BJ (cell line): Measurements from ENCODE around the gene ARHGAP24. TPM values are rescaled to one million over a fixed set of nuclear protein-coding genes. Genes with fewer than 3 reads are reported as not detected.

ENCODE experiments used
- CTCF ChIA-PET: fragments of 350-600 bp; formaldehyde crosslinking; extraction: SDS; loops from one replicate; lab custom pipeline; 2021; ENCODE audit warnings: antibody characterized with exemption, inconsistent platforms; lab: Yijun Ruan, JAX
- POLR2A ChIA-PET: fragments of 300-600 bp; sonication (Branson Sonifier 250); formaldehyde crosslinking; extraction: SDS; loops from one replicate; lab custom pipeline; 2021; ENCODE audit warnings: antibody characterized with exemption; lab: Charles Lee
- DNase-seq: peaks from one replicate; pipeline ENCODE4 v3.0.0-alpha.2; 2011; ENCODE audit warnings: low read depth
- H3K27me3 ChIP-seq: 2 replicates; pipeline ENCODE4 v1.6.0; 2011; ENCODE audit warnings: low read length; ENCODE audit not compliant: control insufficient read depth, insufficient read depth
- H3K36me3 ChIP-seq: 2 replicates; pipeline ENCODE4 v1.5.1; 2011; ENCODE audit warnings: low read length; ENCODE audit not compliant: control insufficient read depth, insufficient read depth
- H3K4me3 ChIP-seq: 2 replicates; pipeline ENCODE4 v1.5.1; 2011; ENCODE audit warnings: low read depth, mild to moderate bottlenecking, control low read depth, low read length
- polyA plus RNA-seq: library from polyadenylated mRNA; depleted of rRNA; stranded (reverse); fragments of >200 nt; gene quantifications from 2 replicates; pipeline ENCODE4 v1.2.3, GENCODE V29; 2011
- TF ChIP-seq, protein P1 (sequence below): IDR thresholded peaks from 2 replicates; pipeline ENCODE4 v1.5.1; 2011; ENCODE audit warnings: low read depth, mild to moderate bottlenecking, control low read depth, inconsistent platforms, low read length, moderate library complexity; ENCODE audit not compliant: insufficient read depth

Gene ARHGAP24
- polyA plus RNA-seq, 1 experiment: 17.7 TPM

DNA sequence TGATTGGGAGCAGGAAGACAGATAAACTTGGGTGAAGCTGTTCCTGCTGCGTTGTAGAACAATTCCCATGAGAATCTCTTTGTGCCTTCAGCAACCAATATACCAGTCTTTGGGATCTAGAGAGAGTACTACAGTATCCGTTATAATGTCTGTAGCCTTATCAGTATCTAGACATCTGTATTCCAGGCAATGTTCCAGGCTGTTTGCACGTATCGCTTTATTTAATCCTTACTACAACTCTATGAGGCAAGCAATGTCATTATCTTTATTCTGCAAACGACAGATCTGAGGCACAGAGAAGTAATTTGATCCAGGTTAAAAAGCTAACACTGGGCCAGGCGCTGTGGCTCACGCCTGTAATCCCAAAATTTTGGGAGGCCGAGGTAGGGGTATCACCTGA, 251.6 kb downstream of the ARHGAP24 start:
- POLR2A ChIA-PET: no interaction called here
- CTCF ChIA-PET: interaction anchor here (0.6 kb wide), 1 partner anchor 17 kb away, joined by 3 read pairs; no protein-coding TSS in a partner anchor
- no peak for DNase-seq
- TF ChIP-seq, protein P1, sequence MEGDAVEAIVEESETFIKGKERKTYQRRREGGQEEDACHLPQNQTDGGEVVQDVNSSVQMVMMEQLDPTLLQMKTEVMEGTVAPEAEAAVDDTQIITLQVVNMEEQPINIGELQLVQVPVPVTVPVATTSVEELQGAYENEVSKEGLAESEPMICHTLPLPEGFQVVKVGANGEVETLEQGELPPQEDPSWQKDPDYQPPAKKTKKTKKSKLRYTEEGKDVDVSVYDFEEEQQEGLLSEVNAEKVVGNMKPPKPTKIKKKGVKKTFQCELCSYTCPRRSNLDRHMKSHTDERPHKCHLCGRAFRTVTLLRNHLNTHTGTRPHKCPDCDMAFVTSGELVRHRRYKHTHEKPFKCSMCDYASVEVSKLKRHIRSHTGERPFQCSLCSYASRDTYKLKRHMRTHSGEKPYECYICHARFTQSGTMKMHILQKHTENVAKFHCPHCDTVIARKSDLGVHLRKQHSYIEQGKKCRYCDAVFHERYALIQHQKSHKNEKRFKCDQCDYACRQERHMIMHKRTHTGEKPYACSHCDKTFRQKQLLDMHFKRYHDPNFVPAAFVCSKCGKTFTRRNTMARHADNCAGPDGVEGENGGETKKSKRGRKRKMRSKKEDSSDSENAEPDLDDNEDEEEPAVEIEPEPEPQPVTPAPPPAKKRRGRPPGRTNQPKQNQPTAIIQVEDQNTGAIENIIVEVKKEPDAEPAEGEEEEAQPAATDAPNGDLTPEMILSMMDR: no peak
- H3K27me3 ChIP-seq: no peaks in the 10 kb centered on the region
- H3K36me3 ChIP-seq: no peaks in the 10 kb centered on the region
- H3K4me3 ChIP-seq: no peak overlapping the region

DNA sequence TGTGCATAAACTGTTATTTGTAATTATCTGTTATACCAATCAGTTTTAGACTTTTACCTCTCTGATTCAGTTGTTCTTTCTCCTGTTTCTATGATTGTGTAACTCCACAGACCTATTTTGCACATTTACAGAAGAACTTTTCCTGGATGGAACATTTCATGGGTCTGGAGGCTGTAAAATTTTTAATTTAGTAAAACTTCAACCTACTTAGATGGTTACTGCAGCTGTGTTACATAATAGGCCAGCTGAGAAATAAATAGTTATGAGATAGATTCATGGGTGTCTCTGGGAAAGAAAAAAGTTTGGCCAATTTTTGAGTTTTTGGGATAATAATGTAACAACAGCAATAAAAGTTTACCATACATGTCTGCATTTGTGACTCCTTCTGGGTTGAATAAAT, 253.5 kb downstream of the ARHGAP24 start:
- no peaks in the 10 kb centered on the region for H3K36me3 ChIP-seq
- CTCF ChIA-PET: no interaction called here
- H3K27me3 ChIP-seq: no peaks in the 10 kb centered on the region
- TF ChIP-seq, protein P1: no peak
- H3K4me3 ChIP-seq: no peak overlapping the region
- POLR2A ChIA-PET: no interaction called here
- DNase-seq: no peak

DNA sequence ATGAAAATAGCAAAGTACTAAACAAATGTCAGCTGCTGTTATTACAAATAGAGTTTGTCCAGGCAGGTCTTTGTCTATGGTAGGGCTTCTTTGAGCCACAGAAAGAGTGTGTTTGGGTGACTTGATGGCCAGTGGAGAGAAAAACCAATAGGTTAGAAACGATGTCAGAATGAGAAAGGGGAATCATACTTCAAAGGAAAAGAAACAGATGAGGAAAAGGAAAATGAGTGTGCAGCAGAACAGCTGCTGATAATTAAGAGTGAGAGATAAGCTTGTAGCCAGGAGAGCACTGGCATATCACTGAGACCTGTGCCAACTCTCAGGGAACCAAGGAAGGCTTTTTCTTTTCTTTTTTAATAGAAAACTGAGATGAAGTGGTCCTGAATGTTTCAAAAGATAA, 257.2 kb downstream of the ARHGAP24 start:
- ChIA-PET CTCF (interaction anchor here (1.3 kb wide), 1 partner anchor 11 kb away, joined by 5 read pairs; no protein-coding TSS in a partner anchor), POLR2A (no interaction called here)
- H3K27me3 ChIP-seq: no peaks in the 10 kb centered on the region
- no peak overlapping the region for H3K4me3 ChIP-seq
- TF ChIP-seq, protein P1: no peak
- no peaks in the 10 kb centered on the region for H3K36me3 ChIP-seq
- no peak for DNase-seq

DNA sequence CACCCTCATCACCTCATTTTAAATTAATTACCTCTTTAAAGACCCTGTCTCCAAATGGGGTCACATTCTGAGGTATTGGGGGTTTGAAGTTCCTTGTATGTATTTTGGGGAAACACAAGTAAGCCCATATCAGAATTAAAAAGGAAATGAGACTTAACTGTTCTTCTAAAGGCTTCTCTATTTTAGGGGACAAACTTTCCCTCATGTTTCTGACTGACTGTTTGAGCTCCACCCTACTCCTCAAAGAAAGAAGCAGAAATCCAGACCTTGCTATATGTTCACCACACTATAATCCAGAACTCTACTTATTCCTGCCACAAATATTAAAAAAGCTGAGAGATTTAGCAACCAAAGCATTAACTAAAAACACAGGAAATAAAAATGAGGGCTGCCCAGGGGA, 258.8 kb downstream of the ARHGAP24 start:
- no peaks in the 10 kb centered on the region for H3K27me3 ChIP-seq
- no peak for DNase-seq
- H3K36me3 ChIP-seq: no peaks in the 10 kb centered on the region
- H3K4me3 ChIP-seq: no peak overlapping the region
- POLR2A ChIA-PET: no interaction called here
- CTCF ChIA-PET: no interaction called here
- TF ChIP-seq, protein P1: no peak

DNA sequence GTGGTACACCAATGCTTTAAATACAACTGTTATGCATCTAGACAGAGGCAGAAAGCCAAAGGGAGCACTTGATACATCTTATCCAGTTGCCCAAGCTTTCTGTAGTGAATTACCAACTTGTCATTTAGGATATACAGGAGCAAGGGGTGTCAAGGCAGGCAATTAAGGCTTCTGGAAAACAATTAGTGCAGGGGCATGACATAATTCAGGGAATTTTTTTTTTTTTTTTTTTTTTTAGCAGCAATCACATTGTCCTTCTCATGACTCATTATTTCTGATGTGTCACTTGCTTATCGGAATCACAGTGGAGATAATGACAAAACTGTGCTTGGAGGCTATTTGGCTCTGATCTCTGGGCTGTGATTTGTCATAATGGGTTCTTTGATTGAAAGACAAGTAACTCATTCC, 259.5 kb downstream of the ARHGAP24 start:
- H3K36me3 ChIP-seq: no peaks in the 10 kb centered on the region
- no peak overlapping the region for H3K4me3 ChIP-seq
- POLR2A ChIA-PET: no interaction called here
- CTCF ChIA-PET: no interaction called here
- no peaks in the 10 kb centered on the region for H3K27me3 ChIP-seq
- DNase-seq: no peak
- TF ChIP-seq, protein P1: no peak
